SK-N-SH treated with all-trans-retinoic acid at 6 μM for 48 hours (cell line): ENCODE results near the gene GPHN.

Experiments
- ATAC-seq: fragments of 200-7000 bp; cut with Tn5 transposase; 3 replicates; pipeline ENCODE4 v1.9.1; 2020; ENCODE audit warnings: mild to moderate bottlenecking, moderate library complexity
- ARNTL ChIP-seq: fragments of 450-650 bp; formaldehyde crosslinking; IDR thresholded peaks from 2 replicates; pipeline ENCODE4 v1.5.0; 2020; ENCODE audit warnings: low read depth, mild to moderate bottlenecking, moderate library complexity, borderline replicate concordance
- BACH2 ChIP-seq: fragments of 250-450 bp; sonication (Bioruptor Pico); IDR thresholded peaks from 2 replicates; pipeline ENCODE4 v1.9.0; 2021; ENCODE audit warnings: mild to moderate bottlenecking, borderline replicate concordance
- CREB5 ChIP-seq: fragments of 250-450 bp; sonication (Bioruptor Pico); IDR thresholded peaks from 2 replicates; pipeline ENCODE4 v1.5.1; 2020; ENCODE audit warnings: low read depth, mild to moderate bottlenecking, moderate library complexity
- CSDC2 ChIP-seq: fragments of 250-450 bp; sonication (Bioruptor Pico); IDR thresholded peaks from 2 replicates; pipeline ENCODE4 v1.5.0; 2020; ENCODE audit warnings: mild to moderate bottlenecking, moderate library complexity
- CSRNP3 ChIP-seq: fragments of 250-450 bp; sonication (Bioruptor Pico); IDR thresholded peaks from 2 replicates; pipeline ENCODE4 v1.5.1; 2021; ENCODE audit warnings: mild to moderate bottlenecking, moderate library complexity
- ISL1 ChIP-seq: fragments of 250-450 bp; sonication (Bioruptor Pico); IDR thresholded peaks from 2 replicates; pipeline ENCODE4 v2.1.2; 2022; ENCODE audit warnings: mild to moderate bottlenecking, moderate library complexity
- OSR1 ChIP-seq: fragments of 250-450 bp; sonication (Bioruptor Pico); IDR thresholded peaks from 2 replicates; pipeline ENCODE4 v1.8.0; 2022; ENCODE audit warnings: moderate library complexity, mild to moderate bottlenecking, inconsistent platforms
- PATZ1 ChIP-seq: fragments of 250-450 bp; sonication (Bioruptor Pico); IDR thresholded peaks from 2 replicates; pipeline ENCODE4 v1.8.0; 2020; ENCODE audit warnings: mild to moderate bottlenecking, moderate library complexity, borderline replicate concordance
- PPARA ChIP-seq: fragments of 250-450 bp; sonication (Bioruptor Pico); IDR thresholded peaks from 2 replicates; pipeline ENCODE4 v1.5.0; 2020; ENCODE audit warnings: mild to moderate bottlenecking, borderline replicate concordance
- RARB ChIP-seq: fragments of 250-450 bp; sonication (Bioruptor Pico); IDR thresholded peaks from 2 replicates; pipeline ENCODE4 v1.8.0; 2021; ENCODE audit warnings: mild to moderate bottlenecking, moderate library complexity
- SNAI2 ChIP-seq: fragments of 250-450 bp; sonication (Bioruptor Pico); IDR thresholded peaks from 2 replicates; pipeline ENCODE4 v1.5.0; 2020; ENCODE audit warnings: mild to moderate bottlenecking, moderate library complexity
- TCF4 ChIP-seq: fragments of 250-450 bp; sonication (Bioruptor Pico); IDR thresholded peaks from 2 replicates; pipeline ENCODE4 v1.8.0; 2021; ENCODE audit warnings: mild to moderate bottlenecking, moderate library complexity, borderline replicate concordance
- TSHZ2 ChIP-seq: fragments of 250-450 bp; sonication (Bioruptor Pico); IDR thresholded peaks from 2 replicates; pipeline ENCODE4 v1.5.0; 2020; ENCODE audit warnings: mild to moderate bottlenecking, moderate library complexity
- ZC3H10 ChIP-seq: fragments of 250-450 bp; sonication (Bioruptor Pico); IDR thresholded peaks from 2 replicates; pipeline ENCODE4 v1.5.1; 2021; ENCODE audit warnings: mild to moderate bottlenecking, moderate library complexity
- ZFP3 ChIP-seq: fragments of 250-450 bp; sonication (Bioruptor Pico); IDR thresholded peaks from 2 replicates; pipeline ENCODE4 v1.5.0; 2020; ENCODE audit warnings: mild to moderate bottlenecking, moderate library complexity
- ZFP30 ChIP-seq: fragments of 450-650 bp; formaldehyde crosslinking; IDR thresholded peaks from 2 replicates; pipeline ENCODE4 v1.5.0; 2022; ENCODE audit warnings: mild to moderate bottlenecking, moderate library complexity
- ZNF565 ChIP-seq: fragments of 450-650 bp; formaldehyde crosslinking; conservative IDR thresholded peaks from 2 replicates; pipeline ENCODE4 v1.5.0; 2020; ENCODE audit warnings: low read depth, mild to moderate bottlenecking, moderate library complexity
- ZNF70 ChIP-seq: fragments of 450-650 bp; formaldehyde crosslinking; IDR thresholded peaks from 2 replicates; pipeline ENCODE4 v1.5.0; 2020; ENCODE audit warnings: mild to moderate bottlenecking, moderate library complexity
- ZNF8 ChIP-seq: fragments of 450-650 bp; formaldehyde crosslinking; IDR thresholded peaks from 2 replicates; pipeline ENCODE4 v1.5.0; 2020; ENCODE audit warnings: mild to moderate bottlenecking, moderate library complexity

The GPHN gene

GRCh38 chr14:66900719-66901118, 392.8 kb downstream of the GPHN start:
- no peak for ATAC-seq
- TF ChIP-seq ZC3H10 (no peak), RARB (CRISPR knock-in tag) (no peak), ISL1 (CRISPR knock-in tag) (no peak), BACH2 (CRISPR knock-in tag) (no peak), ZNF70 (CRISPR knock-in tag) (no peak), TSHZ2 (CRISPR knock-in tag) (no peak), CSRNP3 (CRISPR knock-in tag) (no peak), CREB5 (CRISPR knock-in tag) (no peak), ZNF8 (CRISPR knock-in tag) (no peak), ZNF565 (CRISPR knock-in tag) (no peak), ZFP3 (no peak)

- ATAC-seq: no peak
- TF ChIP-seq CSDC2 (CRISPR knock-in tag) (no peak), SNAI2 (CRISPR knock-in tag) (no peak), CSRNP3 (CRISPR knock-in tag) (no peak), ZFP30 (CRISPR knock-in tag) (no peak), PPARA (CRISPR knock-in tag) (no peak), ARNTL (CRISPR knock-in tag) (no peak), BACH2 (CRISPR knock-in tag) (no peak), TCF4 (CRISPR knock-in tag) (no peak), TSHZ2 (CRISPR knock-in tag) (no peak), PATZ1 (CRISPR knock-in tag) (no peak), ZNF70 (CRISPR knock-in tag) (no peak), ZNF565 (CRISPR knock-in tag) (no peak), ZNF8 (CRISPR knock-in tag) (no peak), RARB (CRISPR knock-in tag) (no peak), ZC3H10 (no peak), OSR1 (no peak)
Observed at GRCh38 chr14:66910311-66910840, 402.4 kb downstream of the GPHN start.
